GM19043 (cell line): ENCODE data around the gene OSBPL7.
"Not testable (repeated sequence)": the region's sequence is repeated elsewhere in the genome, so short reads cannot be mapped to it uniquely, and the experiment has no call there.

ENCODE experiments used
- ATAC-seq: cut with Tn5 transposase; IDR thresholded peaks from one replicate; pipeline ENCODE4 v1.9.1; 2021; ENCODE audit warnings: low read depth; ENCODE audit not compliant: unreplicated experiment

OSBPL7 gene

GRCh38 chr17:47776330-47777197 lies 45.0 kb downstream of the OSBPL7 start:
- ATAC-seq: no peak

GRCh38 chr17:47774987-47775580 lies 46.5 kb downstream of the OSBPL7 start:
- ATAC-seq: no peak

GRCh38 chr17:47774331-47774730 lies 47.3 kb downstream of the OSBPL7 start:
- ATAC-seq: no peak

- not testable (repeated sequence) for ATAC-seq
Observed at GRCh38 chr17:47773649-47774048, 47.9 kb downstream of the OSBPL7 start.

GRCh38 chr17:47763913-47764582 lies 57.5 kb downstream of the OSBPL7 start:
- no peak for ATAC-seq

- ATAC-seq: no peak
Observed at GRCh38 chr17:47762728-47763127, 58.9 kb downstream of the OSBPL7 start.

- no peak for ATAC-seq
Observed at GRCh38 chr17:47760409-47761140, 61.0 kb downstream of the OSBPL7 start.

- no peak for ATAC-seq
Observed at GRCh38 chr17:47757386-47757785, 64.2 kb downstream of the OSBPL7 start.
